Measurements from ENCODE around the gene SUGCT. TPM values are rescaled to one million over a fixed set of nuclear protein-coding genes. Genes with fewer than 3 reads are reported as not detected.

The SUGCT gene
- total RNA-seq, 1 experiment from 2014 or later, result 1.6 TPM

GRCh38 chr7:40276061-40276460 lies 141.3 kb downstream of the SUGCT start:
- no peak overlapping the region for H3K27ac Mint-ChIP-seq (ENCODE audit: unreplicated experiment)
- TF ChIP-seq, protein P1, sequence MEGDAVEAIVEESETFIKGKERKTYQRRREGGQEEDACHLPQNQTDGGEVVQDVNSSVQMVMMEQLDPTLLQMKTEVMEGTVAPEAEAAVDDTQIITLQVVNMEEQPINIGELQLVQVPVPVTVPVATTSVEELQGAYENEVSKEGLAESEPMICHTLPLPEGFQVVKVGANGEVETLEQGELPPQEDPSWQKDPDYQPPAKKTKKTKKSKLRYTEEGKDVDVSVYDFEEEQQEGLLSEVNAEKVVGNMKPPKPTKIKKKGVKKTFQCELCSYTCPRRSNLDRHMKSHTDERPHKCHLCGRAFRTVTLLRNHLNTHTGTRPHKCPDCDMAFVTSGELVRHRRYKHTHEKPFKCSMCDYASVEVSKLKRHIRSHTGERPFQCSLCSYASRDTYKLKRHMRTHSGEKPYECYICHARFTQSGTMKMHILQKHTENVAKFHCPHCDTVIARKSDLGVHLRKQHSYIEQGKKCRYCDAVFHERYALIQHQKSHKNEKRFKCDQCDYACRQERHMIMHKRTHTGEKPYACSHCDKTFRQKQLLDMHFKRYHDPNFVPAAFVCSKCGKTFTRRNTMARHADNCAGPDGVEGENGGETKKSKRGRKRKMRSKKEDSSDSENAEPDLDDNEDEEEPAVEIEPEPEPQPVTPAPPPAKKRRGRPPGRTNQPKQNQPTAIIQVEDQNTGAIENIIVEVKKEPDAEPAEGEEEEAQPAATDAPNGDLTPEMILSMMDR (IDR thresholded peaks at IDR 0.05; ENCODE audit: unreplicated experiment), result no peak
- no peaks in the 10 kb centered on the region for H3K36me3 Mint-ChIP-seq (ENCODE audit: insufficient read depth, unreplicated experiment)
- no peaks in the 10 kb centered on the region for H3K4me1 Mint-ChIP-seq (ENCODE audit: low read depth, unreplicated experiment)
- intact Hi-C loops (cut with micrococcal nuclease; ENCODE audit: unreplicated experiment), result no loop called here
- CTCF ChIA-PET, result no interaction called here
- peaks cover 3% of the 10 kb centered on the region for H3K9me3 Mint-ChIP-seq (ENCODE audit: low read depth, unreplicated experiment)
- DNase-seq, result no peak
- H3K4me3 Mint-ChIP-seq (ENCODE audit: low read depth, unreplicated experiment), result no peak overlapping the region
- no peaks in the 10 kb centered on the region for H3K27me3 Mint-ChIP-seq (ENCODE audit: unreplicated experiment)
- no TSS peak for BruUV-seq (replicated peaks)

DNA sequence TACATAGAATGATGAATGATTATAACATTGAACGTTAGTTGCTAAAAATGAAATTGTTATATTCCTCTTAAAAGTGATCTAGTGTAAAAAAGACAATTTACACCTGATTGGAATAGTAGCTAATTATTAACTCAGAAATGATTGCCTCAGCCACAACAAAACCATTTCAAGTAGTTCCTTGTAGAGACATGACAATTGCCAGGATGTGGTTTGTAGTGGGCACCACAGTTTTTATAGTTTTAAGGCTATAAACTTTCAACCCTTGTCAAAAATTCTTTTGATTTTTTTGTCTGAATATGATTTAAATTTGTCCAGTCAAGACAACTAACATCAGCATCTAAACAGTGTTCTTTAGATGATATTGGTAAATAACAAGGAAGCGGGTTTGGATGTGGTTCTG lies 145.2 kb downstream of the SUGCT start:
- TF ChIP-seq, protein P1 (IDR thresholded peaks at IDR 0.05; ENCODE audit: unreplicated experiment), result no peak
- intact Hi-C loops (cut with micrococcal nuclease; ENCODE audit: unreplicated experiment), result no loop called here
- no TSS peak for BruUV-seq (replicated peaks)
- no peaks in the 10 kb centered on the region for H3K36me3 Mint-ChIP-seq (ENCODE audit: insufficient read depth, unreplicated experiment)
- no peak for DNase-seq
- no peak overlapping the region for H3K27ac Mint-ChIP-seq (ENCODE audit: unreplicated experiment)
- CTCF ChIA-PET, result no interaction called here
- H3K9me3 Mint-ChIP-seq (ENCODE audit: low read depth, unreplicated experiment), result no peaks in the 10 kb centered on the region
- H3K4me3 Mint-ChIP-seq (ENCODE audit: low read depth, unreplicated experiment), result no peak overlapping the region
- no peaks in the 10 kb centered on the region for H3K27me3 Mint-ChIP-seq (ENCODE audit: unreplicated experiment)
- no peaks in the 10 kb centered on the region for H3K4me1 Mint-ChIP-seq (ENCODE audit: low read depth, unreplicated experiment)

- H3K4me3 Mint-ChIP-seq (ENCODE audit: low read depth, unreplicated experiment), result no peak overlapping the region
- no peaks in the 10 kb centered on the region for H3K27me3 Mint-ChIP-seq (ENCODE audit: unreplicated experiment)
- no peaks in the 10 kb centered on the region for H3K4me1 Mint-ChIP-seq (ENCODE audit: low read depth, unreplicated experiment)
- intact Hi-C loops (cut with micrococcal nuclease; ENCODE audit: unreplicated experiment), result no loop called here
- no peaks in the 10 kb centered on the region for H3K36me3 Mint-ChIP-seq (ENCODE audit: insufficient read depth, unreplicated experiment)
- TF ChIP-seq, protein P1 (IDR thresholded peaks at IDR 0.05; ENCODE audit: unreplicated experiment), result no peak
- BruUV-seq (replicated peaks), result no TSS peak
- H3K9me3 Mint-ChIP-seq (ENCODE audit: low read depth, unreplicated experiment), result no peaks in the 10 kb centered on the region
- DNase-seq, result no peak
- CTCF ChIA-PET, result interaction anchor here (0.7 kb wide), 1 partner anchor 888 kb away, joined by 4 read pairs; no protein-coding TSS in a partner anchor
- no peak overlapping the region for H3K27ac Mint-ChIP-seq (ENCODE audit: unreplicated experiment)
These were observed 148.1 kb downstream of the SUGCT start for GRCh38 chr7:40282858-40283257.

GRCh38 chr7:40283391-40283790 lies 148.6 kb downstream of the SUGCT start:
- no peak for DNase-seq
- Mint-ChIP-seq H3K27me3 (ENCODE audit: unreplicated experiment) (no peaks in the 10 kb centered on the region), H3K4me3 (ENCODE audit: low read depth, unreplicated experiment) (no peak overlapping the region), H3K4me1 (ENCODE audit: low read depth, unreplicated experiment) (no peaks in the 10 kb centered on the region), H3K36me3 (ENCODE audit: insufficient read depth, unreplicated experiment) (no peaks in the 10 kb centered on the region), H3K27ac (ENCODE audit: unreplicated experiment) (no peak overlapping the region), H3K9me3 (ENCODE audit: low read depth, unreplicated experiment) (no peaks in the 10 kb centered on the region)
- TF ChIP-seq, protein P1 (IDR thresholded peaks at IDR 0.05; ENCODE audit: unreplicated experiment), result no peak
- BruUV-seq (replicated peaks), result no TSS peak
- intact Hi-C loops (cut with micrococcal nuclease; ENCODE audit: unreplicated experiment), result no loop called here
- CTCF ChIA-PET, result no interaction called here

Measured in Calu3 (cell line).